Kidney (tissue), 14 donors: ENCODE data around the gene ADGRV1. TPM values are rescaled to one million over a fixed set of nuclear protein-coding genes. Genes with fewer than 3 reads are reported as not detected.

Experiments used
- DNase-seq, 5 donors: peaks; one replicate each; pipeline ENCODE4 v3.0.0-alpha.2; 2013 to 2020
- FAIRE-seq: peaks from 2 replicates; lab custom pipeline; 2012; peaks lifted over from hg19 to GRCh38; lab: Jason Lieb, UNC
- H3K27ac ChIP-seq, 2 donors: one replicate each; pipeline ENCODE4 v1.7.0; 2013; ENCODE audit warnings: low read depth in 2 of 2, low read length in 2 of 2, inconsistent platforms in 1 of 2
- H3K27me3 ChIP-seq: one replicate; pipeline ENCODE4 v1.7.1; 2013; ENCODE audit warnings: low read length, inconsistent platforms; ENCODE audit not compliant: control insufficient read depth, insufficient read depth
- H3K36me3 ChIP-seq, 3 donors: one replicate each; pipeline versions ENCODE4 v1.7.0 to v1.7.1; 2013; ENCODE audit warnings: low read length in 3 of 3, control low read depth in 1 of 3, inconsistent platforms in 1 of 3; ENCODE audit not compliant: insufficient read depth in 3 of 3, control insufficient read depth in 2 of 3
- H3K4me1 ChIP-seq, 3 donors: one replicate each; pipeline versions ENCODE4 v1.7.0 to v1.7.1; 2013; ENCODE audit warnings: low read length in 3 of 3, inconsistent platforms in 1 of 3, low read depth in 1 of 3; ENCODE audit not compliant: control insufficient read depth in 2 of 3, insufficient read depth in 2 of 3
- H3K4me3 ChIP-seq, 3 donors: one replicate each; pipeline versions ENCODE4 v1.7.0 to v1.8.1; 2013; ENCODE audit warnings: low read length in 3 of 3, control low read depth in 1 of 3, inconsistent platforms in 1 of 3
- H3K9ac ChIP-seq, 3 donors: one replicate each; pipeline versions ENCODE4 v1.7.0 to v1.7.1; 2013; ENCODE audit warnings: low read length in 3 of 3, control low read depth in 1 of 3, inconsistent platforms in 1 of 3
- H3K9me3 ChIP-seq, 3 donors: one replicate each; pipeline versions ENCODE4 v1.7.0 to v1.7.1; 2013; ENCODE audit warnings: low read length in 3 of 3, control low read depth in 1 of 3, inconsistent platforms in 1 of 3; ENCODE audit not compliant: control insufficient read depth in 2 of 3, insufficient read depth in 1 of 3
- intact Hi-C: fragments of 100-400 bp; cut with DNase I; formaldehyde crosslinking; loops from one replicate; pipeline ENCODE4 v1.11.1; 2022
- polyA plus RNA-seq: library from polyadenylated mRNA; stranded (reverse); fragments of 350-450 nt; fragmentation: Illumina TruSeq; extraction: RNeasy Lipid Tissue Mini Kit (QIAGEN cat#74804); gene quantifications from one replicate; pipeline ENCODE4 v1.2.3, GENCODE V29; 2014; ENCODE audit warnings: low read depth, low replicate concordance; ENCODE audit not compliant: insufficient read depth
- total RNA-seq: library from RNA; stranded (reverse); fragmentation: NEBNext Ultra II Directional; extraction: Animal tissue kit (Norgen Biotek cat#: 25700); gene quantifications from one replicate; pipeline ENCODE4 v1.2.1, GENCODE V29; 2021
- TF ChIP-seq, protein P1 (sequence below): IDR thresholded peaks from 3 replicates; pipeline ENCODE4 v1.5.1; 2012; ENCODE audit warnings: mild to moderate bottlenecking, moderate library complexity, borderline replicate concordance; ENCODE audit not compliant: insufficient read depth; ENCODE audit errors: extremely low read depth
- donor health status: control.
- donor health status: control.
- donor health status: control.
- donor health status: control.
- donor health status: control.
- donor health status: DM: yes; HTN: yes; CAD: no.
- donor health status: Normal renal cell carcinoma (clear cell type).

ADGRV1 gene
- total and polyA plus RNA-seq, 2 donors from 2014 or later = 7.0 to 7.3 TPM

DNA sequence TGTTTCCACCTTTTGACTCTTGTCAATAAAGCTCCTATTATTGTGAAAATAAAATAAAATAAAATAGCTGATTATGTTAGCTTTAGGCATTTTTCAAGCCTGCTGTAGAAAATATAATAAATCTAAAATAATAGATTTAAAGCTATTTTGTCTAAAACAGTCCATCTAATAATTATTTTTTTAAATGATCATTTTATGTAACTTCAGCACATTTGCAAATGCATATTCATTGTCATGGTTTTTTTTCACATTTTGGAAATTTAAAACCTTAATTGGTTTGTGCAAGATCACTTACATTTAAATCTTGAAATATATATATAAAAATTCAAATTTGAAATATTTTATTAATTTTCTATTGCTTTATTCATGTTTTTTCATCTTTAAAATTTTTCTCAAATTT, 159.8 kb downstream of the ADGRV1 start:
- TF ChIP-seq, protein P1, sequence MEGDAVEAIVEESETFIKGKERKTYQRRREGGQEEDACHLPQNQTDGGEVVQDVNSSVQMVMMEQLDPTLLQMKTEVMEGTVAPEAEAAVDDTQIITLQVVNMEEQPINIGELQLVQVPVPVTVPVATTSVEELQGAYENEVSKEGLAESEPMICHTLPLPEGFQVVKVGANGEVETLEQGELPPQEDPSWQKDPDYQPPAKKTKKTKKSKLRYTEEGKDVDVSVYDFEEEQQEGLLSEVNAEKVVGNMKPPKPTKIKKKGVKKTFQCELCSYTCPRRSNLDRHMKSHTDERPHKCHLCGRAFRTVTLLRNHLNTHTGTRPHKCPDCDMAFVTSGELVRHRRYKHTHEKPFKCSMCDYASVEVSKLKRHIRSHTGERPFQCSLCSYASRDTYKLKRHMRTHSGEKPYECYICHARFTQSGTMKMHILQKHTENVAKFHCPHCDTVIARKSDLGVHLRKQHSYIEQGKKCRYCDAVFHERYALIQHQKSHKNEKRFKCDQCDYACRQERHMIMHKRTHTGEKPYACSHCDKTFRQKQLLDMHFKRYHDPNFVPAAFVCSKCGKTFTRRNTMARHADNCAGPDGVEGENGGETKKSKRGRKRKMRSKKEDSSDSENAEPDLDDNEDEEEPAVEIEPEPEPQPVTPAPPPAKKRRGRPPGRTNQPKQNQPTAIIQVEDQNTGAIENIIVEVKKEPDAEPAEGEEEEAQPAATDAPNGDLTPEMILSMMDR = no peak
- Histone ChIP-seq H3K4me3 (no peak overlapping the region), H3K9me3 (no peaks in the 10 kb centered on the region), H3K4me1 (no peaks in the 10 kb centered on the region), H3K9ac (no peak overlapping the region), H3K27ac (no peak overlapping the region), H3K27me3 (no peaks in the 10 kb centered on the region), H3K36me3 (no peaks in the 10 kb centered on the region)
- FAIRE-seq = no peak
- intact Hi-C loops = no loop called here
- no peak for DNase-seq

DNA sequence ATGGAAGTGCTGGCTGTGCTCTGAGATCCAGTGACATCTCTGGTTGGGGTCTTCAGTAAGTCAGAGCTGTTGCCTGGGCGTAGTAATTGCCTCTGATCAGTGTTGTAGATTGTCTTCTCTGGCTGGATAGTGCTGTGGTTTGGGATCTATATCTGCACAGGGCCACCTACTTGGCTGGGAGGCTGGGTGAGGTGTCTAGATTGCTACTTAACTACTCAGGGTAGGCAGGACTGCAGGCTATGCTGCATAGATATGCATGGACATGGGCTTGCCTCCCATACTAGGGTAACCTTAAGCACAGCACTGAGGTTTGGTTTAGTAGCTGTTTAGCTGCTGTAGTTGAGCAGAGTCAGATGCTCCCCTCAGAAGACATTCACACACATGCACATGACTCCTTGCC, 181.0 kb downstream of the ADGRV1 start:
- no peaks in the 10 kb centered on the region for H3K36me3 ChIP-seq
- intact Hi-C loops = no loop called here
- no peak overlapping the region for H3K9ac ChIP-seq
- FAIRE-seq = no peak
- peaks cover 0 to 4% (median 0%) of the 10 kb centered on the region in 3 donors for H3K9me3 ChIP-seq
- DNase-seq = no peak
- TF ChIP-seq, protein P1 = no peak
- H3K27me3 ChIP-seq = no peaks in the 10 kb centered on the region
- no peak overlapping the region for H3K27ac ChIP-seq
- no peak overlapping the region for H3K4me3 ChIP-seq
- no peaks in the 10 kb centered on the region for H3K4me1 ChIP-seq

DNA sequence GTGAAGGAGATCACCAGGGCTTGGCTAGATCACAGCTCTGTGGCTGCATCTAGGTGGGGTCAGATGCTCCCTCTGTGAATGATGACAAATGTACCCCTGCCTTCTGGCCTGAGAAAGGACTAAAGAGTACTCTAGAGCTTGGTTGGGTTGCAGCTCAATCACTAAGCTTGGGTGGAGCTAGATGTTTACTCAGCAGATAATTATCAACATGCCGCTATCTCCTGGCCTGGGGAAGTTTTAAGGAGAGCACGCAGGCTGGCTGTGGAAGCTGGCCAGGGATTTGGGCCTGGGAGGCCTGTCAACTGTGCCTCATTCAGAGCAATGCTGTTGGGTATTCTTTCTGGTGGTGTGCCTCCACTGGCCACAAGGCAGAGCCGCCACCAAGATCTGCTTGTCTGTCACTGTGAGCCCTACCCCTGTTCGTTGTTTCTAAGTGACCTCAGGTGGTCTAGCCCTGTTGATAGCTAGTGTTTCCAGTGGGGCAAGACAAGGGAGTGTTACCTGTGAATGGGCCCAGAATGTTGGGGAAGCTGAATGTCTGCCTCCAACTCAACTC, 181.7 kb downstream of the ADGRV1 start:
- H3K4me1 ChIP-seq = no peaks in the 10 kb centered on the region
- FAIRE-seq (no peak), DNase-seq (no peak)
- H3K27ac ChIP-seq = no peak overlapping the region
- no peak overlapping the region for H3K9ac ChIP-seq
- intact Hi-C loops = no loop called here
- H3K9me3 ChIP-seq = peaks cover 0 to 4% (median 0%) of the 10 kb centered on the region in 3 donors
- TF ChIP-seq, protein P1 = no peak
- no peaks in the 10 kb centered on the region for H3K27me3 ChIP-seq
- H3K4me3 ChIP-seq = no peak overlapping the region
- no peaks in the 10 kb centered on the region for H3K36me3 ChIP-seq
